Small intestine (tissue), 7 donors: ENCODE data around the gene NAA30. TPM values are rescaled to one million over a fixed set of nuclear protein-coding genes. Genes with fewer than 3 reads are reported as not detected.

Experiments
- DNase-seq, 2 donors: peaks; one replicate each; pipeline versions ENCODE4 v3.0.0 to v3.0.0-alpha.2; 2013
- FAIRE-seq: peaks from 2 replicates; lab custom pipeline; 2012; peaks lifted over from hg19 to GRCh38; lab: Jason Lieb, UNC
- H3K27ac ChIP-seq, 3 donors: one replicate each; pipeline ENCODE4 v1.5.1; 2013; ENCODE audit warnings: low read length in 2 of 3, mild to moderate bottlenecking in 2 of 3, control low read depth in 1 of 3, inconsistent platforms in 1 of 3, low read depth in 1 of 3, moderate library complexity in 1 of 3
- H3K27me3 ChIP-seq, 3 donors: one replicate each; pipeline ENCODE4 v1.6.1; 2013; ENCODE audit warnings: low read length in 3 of 3, inconsistent platforms in 1 of 3; ENCODE audit not compliant: control insufficient read depth in 3 of 3, insufficient read depth in 3 of 3
- H3K36me3 ChIP-seq, 3 donors: one replicate each; pipeline ENCODE4 v1.6.1; 2013; ENCODE audit warnings: low read length in 3 of 3, inconsistent platforms in 1 of 3, low read depth in 1 of 3, mild to moderate bottlenecking in 1 of 3, moderate library complexity in 1 of 3; ENCODE audit not compliant: control insufficient read depth in 3 of 3, insufficient read depth in 2 of 3
- H3K4me1 ChIP-seq, 3 donors: one replicate each; pipeline ENCODE4 v1.6.1; 2013; ENCODE audit warnings: low read length in 2 of 3, inconsistent platforms in 1 of 3, low read depth in 1 of 3, mild to moderate bottlenecking in 1 of 3, moderate library complexity in 1 of 3; ENCODE audit not compliant: control insufficient read depth in 3 of 3, insufficient read depth in 2 of 3
- H3K4me3 ChIP-seq, 3 donors: one replicate each; pipeline ENCODE4 v1.5.1; 2013; ENCODE audit warnings: low read length in 3 of 3, control low read depth in 1 of 3, inconsistent platforms in 1 of 3, low read depth in 1 of 3, mild to moderate bottlenecking in 1 of 3, moderate library complexity in 1 of 3
- H3K9me3 ChIP-seq, 2 donors: one replicate each; pipeline ENCODE4 v1.6.1; 2013; ENCODE audit warnings: low read depth in 1 of 2, low read length in 1 of 2; ENCODE audit not compliant: control insufficient read depth in 2 of 2, insufficient read depth in 1 of 2
- WGBS, 3 donors: extraction: QIAGEN DNeasy Blood & Tissue Kit; methylation state at CpG; one replicate each; pipeline ENCODE4 v1.1.7; 2013; 5-methylcytosine and 5-hydroxymethylcytosine counted together
- polyA plus RNA-seq, 4 donors: library from polyadenylated mRNA; stranded (reverse) in 3 of 4; unstranded in 1 of 4; fragments of 200-250 nt in 3 of 4; fragments of 120-200 nt in 1 of 4; gene quantifications; one replicate each; pipeline versions ENCODE4 v1.2.1 to v1.2.3, GENCODE V29; 2013
- donor health status: healthy with polysubstance abuse.
- donor health status: control.
- donor health status: control.
- donor health status: Bipolar disorder and iron deficiency.
- donor health status: healthy.

The NAA30 gene
- polyA plus RNA-seq, 4 donors = 3.8 to 25.4 (median 6.0) TPM

DNA sequence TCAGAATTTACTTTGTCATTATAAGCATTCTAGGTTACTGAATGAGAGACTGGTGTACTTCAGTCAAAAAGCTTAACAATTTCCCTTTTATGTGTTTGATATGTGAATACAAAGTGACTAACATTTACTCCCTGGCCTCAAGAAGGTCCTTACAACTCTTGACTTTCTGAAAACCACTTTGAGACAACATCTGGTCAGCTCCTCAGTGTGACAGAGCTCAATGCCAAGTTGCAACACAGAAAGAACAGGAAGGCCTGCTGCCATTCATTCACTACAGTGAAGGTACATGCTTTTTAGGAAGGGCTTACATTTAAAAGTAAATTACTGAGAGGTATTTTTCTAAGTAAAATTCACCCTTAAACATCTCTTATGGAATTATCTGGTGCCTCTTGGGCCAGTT lies 2.3 kb upstream of the NAA30 start:
- Histone ChIP-seq H3K36me3 (peaks cover 0 to 2% (median 0%) of the 10 kb centered on the region in 3 donors), H3K27ac (no peak overlapping the region), H3K4me1 (peaks cover 0 to 7% (median 0%) of the 10 kb centered on the region in 3 donors), H3K9me3 (no peaks in the 10 kb centered on the region), H3K27me3 (no peaks in the 10 kb centered on the region), H3K4me3 (no peak overlapping the region)
- DNase-seq (no peak), FAIRE-seq (no peak)

DNA sequence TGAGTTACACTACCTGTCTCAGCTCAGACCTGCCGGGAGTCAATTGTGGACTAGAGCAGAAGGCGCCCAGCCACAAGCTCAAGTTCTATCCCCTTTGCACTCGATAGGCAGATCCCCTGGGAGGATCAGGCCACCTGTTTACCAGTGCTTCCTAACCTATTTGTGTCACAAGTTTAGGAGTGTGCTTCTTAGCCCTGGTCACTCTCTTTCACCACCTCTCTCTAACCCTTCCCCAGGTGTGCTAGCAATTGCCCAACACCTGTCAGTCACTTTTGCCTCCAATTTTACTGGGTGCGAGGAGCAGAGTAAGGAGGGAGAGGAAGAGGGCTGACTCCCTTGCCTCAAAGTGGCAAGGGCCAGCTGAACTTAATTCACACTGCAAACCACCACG lies 745 bp upstream of the NAA30 start:
- H3K36me3 ChIP-seq = peaks cover 0 to 2% (median 0%) of the 10 kb centered on the region in 3 donors
- H3K4me3 ChIP-seq = peak overlapping the region; percentile 75 to 98 (median 97)
- no peaks in the 10 kb centered on the region for H3K9me3 ChIP-seq
- DNase-seq (peak in 1 of 2 donors; percentile 31), FAIRE-seq (no peak)
- H3K27me3 ChIP-seq = no peaks in the 10 kb centered on the region
- peaks cover 0 to 13% (median 0%) of the 10 kb centered on the region in 3 donors for H3K4me1 ChIP-seq
- peak overlapping the region; percentile 76 to 97 (median 88) for H3K27ac ChIP-seq
- 35 to 46% (median 44%) methylated on average over 5 of the region's 5 CpGs for WGBS, 3 donors

GRCh38 chr14:57390806-57391516 lies 575 bp downstream of the NAA30 start:
- Histone ChIP-seq H3K27ac (peak overlapping the region; percentile 83 to 97 (median 88)), H3K4me3 (peak overlapping the region; percentile 75 to 98 (median 97)), H3K27me3 (no peaks in the 10 kb centered on the region), H3K9me3 (no peaks in the 10 kb centered on the region), H3K4me1 (peaks cover 0 to 13% (median 0%) of the 10 kb centered on the region in 3 donors), H3K36me3 (peaks cover 0 to 3% (median 0%) of the 10 kb centered on the region in 3 donors)
- DNase-seq (peak; percentile 53 to 86), FAIRE-seq (no peak)
- WGBS, 3 donors = 1% methylated on average over 40 to 71 of the region's 71 CpGs

GRCh38 chr14:57391517-57392195 lies 1.3 kb downstream of the NAA30 start:
- DNase-seq (no peak), FAIRE-seq (no peak)
- H3K4me3 ChIP-seq = peak overlapping the region; percentile 75 to 98 (median 97)
- 5 to 17% (median 13%) methylated on average over 23 of the region's 23 CpGs for WGBS, 3 donors
- H3K27me3 ChIP-seq = no peaks in the 10 kb centered on the region
- H3K36me3 ChIP-seq = peaks cover 0 to 5% (median 0%) of the 10 kb centered on the region in 3 donors
- peak overlapping the region; percentile 83 to 97 (median 88) for H3K27ac ChIP-seq
- H3K4me1 ChIP-seq = peaks cover 0 to 13% (median 0%) of the 10 kb centered on the region in 3 donors
- H3K9me3 ChIP-seq = no peaks in the 10 kb centered on the region

DNA sequence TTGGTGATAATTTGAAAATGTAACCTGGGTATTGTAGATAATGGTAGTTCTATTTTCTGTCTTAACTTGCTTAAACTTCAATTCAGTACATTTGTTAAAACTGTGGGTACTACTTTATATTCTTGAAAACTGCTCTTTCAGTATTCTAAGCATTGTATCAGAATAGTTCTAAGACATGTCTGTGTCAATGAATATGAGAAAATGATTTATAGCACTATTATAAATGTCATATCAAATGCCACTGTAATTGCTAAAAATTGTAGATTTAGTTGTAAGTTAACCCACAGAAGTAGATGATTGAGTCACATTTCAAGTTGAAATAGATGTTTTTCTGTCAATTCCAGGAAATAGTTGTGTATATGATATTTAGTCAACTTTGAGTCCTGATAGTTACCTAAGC lies 2.4 kb downstream of the NAA30 start:
- Histone ChIP-seq H3K4me1 (peaks cover 0 to 13% (median 0%) of the 10 kb centered on the region in 3 donors), H3K4me3 (no peak overlapping the region), H3K27ac (peak overlapping the region in 1 of 3 donors; percentile 12), H3K36me3 (peaks cover 0 to 10% (median 0%) of the 10 kb centered on the region in 3 donors), H3K27me3 (no peaks in the 10 kb centered on the region), H3K9me3 (no peaks in the 10 kb centered on the region)
- DNase-seq = no peak
- no peak for FAIRE-seq

DNA sequence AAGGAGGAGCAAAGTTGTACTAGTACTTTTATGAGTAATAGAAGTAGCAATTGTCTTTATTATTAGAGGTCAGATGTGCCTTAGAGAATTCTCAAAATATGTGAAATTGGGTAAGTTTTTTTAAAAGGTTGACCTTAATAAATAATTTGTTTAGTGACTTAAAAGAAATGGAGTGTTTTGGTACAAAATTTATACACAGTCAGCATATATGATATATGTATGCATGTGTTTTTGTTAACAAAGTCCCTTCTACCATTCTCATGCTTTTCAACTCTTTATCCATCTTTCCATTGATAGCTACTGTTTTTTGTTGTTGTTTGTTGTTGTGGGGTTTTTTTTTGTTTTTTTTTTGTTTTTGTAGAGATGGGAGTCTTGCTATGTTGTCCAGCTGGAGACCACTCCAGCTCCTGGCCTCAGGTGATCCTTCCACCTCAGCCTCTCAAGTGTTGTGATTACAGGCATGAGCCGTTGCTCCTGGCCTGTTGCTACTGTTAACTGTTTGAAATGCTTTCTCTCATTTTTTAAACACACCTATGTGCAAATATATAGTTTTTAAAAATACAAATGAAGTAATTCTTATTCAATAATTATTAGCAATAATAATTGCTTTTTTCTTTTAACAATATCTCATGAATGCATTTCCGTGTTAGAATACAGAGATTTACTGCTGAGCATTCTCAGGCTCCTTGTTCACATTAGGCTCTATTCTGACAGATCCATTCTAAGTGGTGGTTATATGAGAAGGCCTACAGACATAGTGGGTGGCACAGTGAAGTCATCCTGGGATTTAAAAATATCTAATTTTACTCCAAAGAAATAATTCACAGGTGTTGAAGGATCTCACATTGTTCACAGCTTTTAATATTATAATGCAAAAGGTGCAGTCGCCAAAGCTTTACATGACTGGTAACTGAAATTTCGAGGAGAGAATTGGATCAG lies 10.4 kb downstream of the NAA30 start:
- Histone ChIP-seq H3K4me1 (no peaks in the 10 kb centered on the region), H3K9me3 (no peaks in the 10 kb centered on the region), H3K27ac (no peak overlapping the region), H3K4me3 (no peak overlapping the region), H3K27me3 (no peaks in the 10 kb centered on the region), H3K36me3 (peaks cover 1 to 32% (median 2%) of the 10 kb centered on the region in 3 donors)
- no peak for FAIRE-seq
- no peak for DNase-seq
- 90 to 93% (median 92%) methylated on average over 4 of the region's 4 CpGs for WGBS, 3 donors

DNA sequence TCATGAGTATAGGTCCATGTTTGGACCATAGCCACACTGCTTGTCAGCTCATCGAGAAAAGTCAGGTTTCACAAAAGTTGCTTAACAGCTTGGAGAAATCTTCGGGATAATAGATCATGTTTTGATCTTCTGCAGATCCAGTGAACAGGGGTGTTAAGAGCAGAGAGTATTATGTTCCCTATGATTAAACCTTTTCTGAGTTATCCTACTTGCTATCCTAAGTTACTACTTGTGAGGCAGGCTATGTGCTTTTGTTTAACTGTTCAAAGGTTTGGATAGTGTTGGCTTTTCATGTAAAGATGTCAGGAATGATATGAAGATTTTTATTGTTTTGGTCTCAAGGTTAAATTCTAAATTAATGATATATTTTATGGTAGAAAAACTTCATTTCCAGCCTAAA lies 11.1 kb downstream of the NAA30 start:
- H3K4me3 ChIP-seq = no peak overlapping the region
- H3K36me3 ChIP-seq = peaks cover 1 to 29% (median 2%) of the 10 kb centered on the region in 3 donors
- no peaks in the 10 kb centered on the region for H3K9me3 ChIP-seq
- no peak for DNase-seq
- H3K4me1 ChIP-seq = no peaks in the 10 kb centered on the region
- H3K27ac ChIP-seq = no peak overlapping the region
- no peak for FAIRE-seq
- WGBS, 3 donors = 78 to 79% (median 78%) methylated on average over 2 of the region's 2 CpGs
- no peaks in the 10 kb centered on the region for H3K27me3 ChIP-seq
